Left lobe of liver (tissue), 1 donor: ENCODE results near the gene HTR1A. TPM values are rescaled to one million over a fixed set of nuclear protein-coding genes. Genes with fewer than 3 reads are reported as not detected.

Experiments
- total RNA-seq: library from RNA; stranded (reverse); gene quantifications from one replicate; pipeline ENCODE4 v1.2.1, GENCODE V29; 2021
- donor health status: DM: no; HTN: yes; CAD: no.

Gene HTR1A
- total RNA-seq, 1 donor from 2014 or later = not detected

Other genes with a start within 250 kb of the HTR1A start
- 4.4 TPM for gene RNF180, start 203.4 kb upstream of the HTR1A start, total RNA-seq